Measurements from ENCODE around the gene CHRNA1.
"Not testable (repeated sequence)": the region's sequence is repeated elsewhere in the genome, so short reads cannot be mapped to it uniquely, and the experiment has no call there.

CHRNA1 gene

GRCh38 chr2:174717273-174717672 lies 47.0 kb downstream of the CHRNA1 start:
- DNase-seq (ENCODE audit: low read depth) = no peak

DNA sequence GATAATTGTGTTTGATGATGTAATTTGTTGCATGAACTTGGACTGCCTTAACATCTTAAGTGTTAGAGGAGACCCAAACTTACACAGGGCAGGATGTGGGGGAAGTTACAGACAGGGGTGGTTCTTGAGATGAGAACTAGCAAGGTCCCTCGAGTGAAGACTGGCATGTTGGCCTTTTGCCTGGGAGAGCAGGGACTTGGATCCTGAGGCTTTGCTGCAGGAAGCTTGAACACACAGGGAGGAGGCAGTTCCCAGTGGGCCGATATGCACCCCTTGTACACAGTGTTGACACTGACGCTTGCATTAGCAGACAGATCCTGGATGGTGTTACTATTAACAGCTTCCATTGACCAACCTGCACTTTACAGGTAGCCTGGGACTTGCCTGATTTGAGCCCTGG lies 47.5 kb downstream of the CHRNA1 start:
- no peak for DNase-seq (ENCODE audit: low read depth)

DNA sequence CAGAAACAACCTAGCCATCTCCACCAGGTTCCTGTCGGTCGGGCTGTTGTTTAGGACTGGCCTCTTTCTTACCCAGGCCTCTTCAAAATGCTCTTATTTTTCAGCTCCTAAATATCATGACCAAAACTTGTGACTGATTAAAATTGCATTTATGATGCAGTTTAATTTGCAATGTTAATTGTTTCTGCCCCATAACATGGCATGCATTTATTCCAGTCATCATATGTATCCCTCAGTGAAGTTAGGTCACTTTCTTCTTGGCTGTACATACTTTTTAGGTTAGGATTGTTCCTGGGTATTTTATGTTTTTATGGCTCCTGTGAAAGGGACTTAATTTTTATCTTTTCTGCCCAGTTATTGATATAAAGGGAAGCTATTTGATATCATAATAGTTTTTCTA lies 50.6 kb downstream of the CHRNA1 start:
- DNase-seq (ENCODE audit: low read depth) = no peak

- no peak for DNase-seq (ENCODE audit: low read depth)
These were observed 53.1 kb downstream of the CHRNA1 start for GRCh38 chr2:174711206-174711605.

- DNase-seq (ENCODE audit: low read depth) = not testable (repeated sequence)
These were observed 54.8 kb downstream of the CHRNA1 start for GRCh38 chr2:174709416-174710004.

DNA sequence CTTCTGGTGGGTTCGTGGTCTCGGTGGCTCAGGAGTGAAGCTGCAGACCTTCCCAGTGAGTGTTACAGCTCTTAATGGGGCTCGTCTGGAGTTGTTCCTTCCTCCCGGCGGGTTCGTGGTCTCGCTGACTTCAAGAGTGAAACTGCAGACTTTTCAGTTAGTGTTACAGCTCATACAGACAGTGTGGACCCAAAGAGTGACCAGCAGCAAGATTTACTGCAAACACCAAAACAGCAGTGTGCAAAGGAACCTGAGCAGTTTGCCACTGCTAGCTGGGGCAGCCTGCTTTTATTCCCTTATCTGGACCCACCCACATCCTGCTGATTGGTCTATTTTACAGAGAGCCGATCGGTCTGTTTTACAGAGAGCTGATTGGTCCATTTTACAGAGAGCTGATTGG lies 55.6 kb downstream of the CHRNA1 start:
- DNase-seq (ENCODE audit: low read depth) = no peak

GRCh38 chr2:174705321-174705720 lies 59.0 kb downstream of the CHRNA1 start:
- DNase-seq (ENCODE audit: low read depth) = no peak

- no peak for DNase-seq (ENCODE audit: low read depth)
These were observed 59.6 kb downstream of the CHRNA1 start for GRCh38 chr2:174704642-174705041.

- DNase-seq (ENCODE audit: low read depth) = no peak
These were observed 60.2 kb downstream of the CHRNA1 start for GRCh38 chr2:174704061-174704460.

DNA sequence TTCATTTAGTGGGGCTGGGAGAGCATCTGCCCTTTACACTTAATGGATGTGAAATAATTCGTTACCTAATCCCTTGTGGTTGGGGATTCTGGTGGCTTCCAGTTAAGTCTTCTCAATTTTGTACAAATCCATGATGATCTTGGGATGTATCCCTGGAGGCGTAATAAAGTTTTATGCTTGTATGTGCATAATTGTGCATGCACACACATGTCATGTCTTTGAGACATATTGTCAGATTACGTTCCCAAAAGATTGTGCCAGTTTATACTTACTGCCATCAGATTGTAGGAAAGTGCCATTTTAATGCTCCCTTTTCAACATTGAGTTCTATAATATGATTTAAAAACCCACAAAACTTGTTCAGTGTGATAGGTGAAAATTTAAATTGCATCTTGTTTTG lies 60.8 kb downstream of the CHRNA1 start:
- no peak for DNase-seq (ENCODE audit: low read depth)

- DNase-seq (ENCODE audit: low read depth) = no peak
These were observed 61.7 kb downstream of the CHRNA1 start for GRCh38 chr2:174702541-174702940.

- DNase-seq (ENCODE audit: low read depth) = peak; percentile 51
These were observed 64.1 kb downstream of the CHRNA1 start for GRCh38 chr2:174699993-174700766.

All from fibroblast of the conjunctiva (primary cell).